CD4-positive, alpha-beta T cell (primary cell): ENCODE results near the gene EFCAB8. TPM values are rescaled to one million over a fixed set of nuclear protein-coding genes. Genes with fewer than 3 reads are reported as not detected.

ENCODE experiments used
- ATAC-seq: fragments of 200-7000 bp; cut with Tn5 transposase; one replicate; pipeline ENCODE4 v1.10.0; 2022; ENCODE audit warnings: mild to moderate bottlenecking; ENCODE audit not compliant: poor library complexity
- CTCF ChIA-PET: fragments of 350-600 bp; sonication (Branson Sonifier 250); formaldehyde crosslinking; loops from one replicate; lab custom pipeline; 2021; ENCODE audit warnings: antibody characterized with exemption, inconsistent platforms; lab: Charles Lee
- POLR2A ChIA-PET: fragments of 350-600 bp; sonication (Branson Sonifier 250); formaldehyde crosslinking; loops from one replicate; lab custom pipeline; 2021; ENCODE audit warnings: antibody characterized with exemption, inconsistent platforms; lab: Charles Lee
- DNase-seq, 14 experiments: peaks; one replicate each; pipeline ENCODE4 v3.0.0-alpha.2; 2013 to 2020; ENCODE audit warnings: mixed read lengths in 2 of 14
- H3K27ac ChIP-seq, 2 donors: one replicate each; pipeline versions ENCODE4 v1.5.1 to v1.7.0; 2013; ENCODE audit warnings: low read length in 2 of 2, low read depth in 1 of 2, mild to moderate bottlenecking in 1 of 2
- H3K27me3 ChIP-seq, 2 experiments: 1 replicate in 1 of 2; 2 replicates in 1 of 2; pipeline versions ENCODE4 v1.6.1 to v1.7.0; 2013; ENCODE audit warnings: low read length in 2 of 2, control low read depth in 1 of 2, mild to moderate bottlenecking in 1 of 2, moderate library complexity in 1 of 2; ENCODE audit not compliant: insufficient read depth in 2 of 2, control insufficient read depth in 1 of 2
- H3K36me3 ChIP-seq: one replicate; pipeline ENCODE4 v1.6.1; 2013; ENCODE audit warnings: low read length, control low read depth; ENCODE audit not compliant: insufficient read depth
- H3K4me1 ChIP-seq: one replicate; pipeline ENCODE4 v1.6.1; 2013; ENCODE audit warnings: low read length, control low read depth; ENCODE audit not compliant: insufficient read depth
- H3K4me3 ChIP-seq: one replicate; pipeline ENCODE4 v1.5.1; 2013; ENCODE audit warnings: mild to moderate bottlenecking, low read length, moderate library complexity
- H3K9me3 ChIP-seq, 2 experiments: 1 replicate in 1 of 2; 2 replicates in 1 of 2; pipeline versions ENCODE4 v1.6.1 to v1.7.0; 2013; ENCODE audit warnings: low read length in 2 of 2, mild to moderate bottlenecking in 2 of 2, control low read depth in 1 of 2, moderate library complexity in 1 of 2; ENCODE audit not compliant: control insufficient read depth in 1 of 2, insufficient read depth in 1 of 2
- H3K27ac Mint-ChIP-seq: one replicate; pipeline ENCODE4 v1.8.0; 2020; ENCODE audit warnings: mixed read lengths
- H3K27me3 Mint-ChIP-seq: one replicate; pipeline ENCODE4 v1.8.0; 2021; ENCODE audit warnings: mixed read lengths
- H3K36me3 Mint-ChIP-seq: one replicate; pipeline ENCODE4 v1.8.0; 2021; ENCODE audit warnings: low read depth, mixed read lengths
- H3K4me1 Mint-ChIP-seq: one replicate; pipeline ENCODE4 v1.8.0; 2021; ENCODE audit warnings: low read depth, mixed read lengths
- H3K4me3 Mint-ChIP-seq: one replicate; pipeline ENCODE4 v1.8.0; 2020; ENCODE audit warnings: mild to moderate bottlenecking, mixed read lengths
- H3K9me3 Mint-ChIP-seq: one replicate; pipeline ENCODE4 v1.8.0; 2020; ENCODE audit warnings: mixed read lengths
- CTCF ChIP-seq: fragments of 200-600 bp; IDR thresholded peaks from one replicate; pipeline ENCODE4 v1.8.0; 2022; ENCODE audit warnings: antibody characterized with exemption, mild to moderate bottlenecking
- intact Hi-C, 2 experiments: fragments of 100-400 bp; cut with DNase I in 1 of 2; cut with micrococcal nuclease in 1 of 2; formaldehyde crosslinking; loops; one replicate each; pipeline versions ENCODE4 v1.15.1 to v1.9.0; 2023 to 2025; cut with DNase I, micrococcal nuclease
- total RNA-seq, 174 experiments: library from RNA in 2 of 174; stranded (reverse) in 2 of 174; gene quantifications; one replicate each; pipeline ENCODE4 v1.2.3 and lab custom pipeline; 2021 to 2026

EFCAB8 gene
- total RNA-seq, 2 experiments from 2014 or later = 0.81 to 2.5 TPM

GRCh38 chr20:32975698-32976674 is 117.3 kb downstream of the EFCAB8 start:
- Histone ChIP-seq H3K36me3 (no peaks in the 10 kb centered on the region), H3K4me1 (peaks cover 81% of the 10 kb centered on the region), H3K9me3 (peaks cover 16 to 32% of the 10 kb centered on the region in 2 experiments), H3K27me3 (no peaks in the 10 kb centered on the region), H3K4me3 (no peak overlapping the region), H3K27ac (peak overlapping the region in 1 of 2 donors; percentile 58)
- no peak for TF ChIP-seq CTCF
- POLR2A ChIA-PET = interaction anchor here (1.5 to 2.8 kb wide), 2 partner anchors 9 to 10 kb away, joined by 3 to 6 read pairs; no protein-coding TSS in a partner anchor
- H3K27ac Mint-ChIP-seq = no peak overlapping the region
- peaks cover 3% of the 10 kb centered on the region for H3K9me3 Mint-ChIP-seq
- H3K4me1 Mint-ChIP-seq = peaks cover 16% of the 10 kb centered on the region
- intact Hi-C loops = no loop called here
- no peak overlapping the region for H3K4me3 Mint-ChIP-seq
- ATAC-seq (no peak), DNase-seq (no peak)
- H3K27me3 Mint-ChIP-seq = no peaks in the 10 kb centered on the region
- CTCF ChIA-PET = no interaction called here
- peaks cover 5% of the 10 kb centered on the region for H3K36me3 Mint-ChIP-seq

- Mint-ChIP-seq H3K4me3 (peak overlapping the region; percentile 45), H3K9me3 (peaks cover 3% of the 10 kb centered on the region), H3K27ac (no peak overlapping the region), H3K36me3 (peaks cover 5% of the 10 kb centered on the region), H3K4me1 (peaks cover 21% of the 10 kb centered on the region), H3K27me3 (no peaks in the 10 kb centered on the region)
- H3K27ac ChIP-seq = peak overlapping the region in 1 of 2 donors; percentile 58
- CTCF ChIA-PET = no interaction called here
- intact Hi-C loops = no loop called here
- no peak for TF ChIP-seq CTCF
- H3K9me3 ChIP-seq = peaks cover 16 to 34% of the 10 kb centered on the region in 2 experiments
- no peak for ATAC-seq
- no peak overlapping the region for H3K4me3 ChIP-seq
- peaks cover 73% of the 10 kb centered on the region for H3K4me1 ChIP-seq
- POLR2A ChIA-PET = interaction anchor here (1.5 to 2.8 kb wide), 2 partner anchors 10 to 11 kb away, joined by 3 to 6 read pairs; no protein-coding TSS in a partner anchor
- no peaks in the 10 kb centered on the region for H3K27me3 ChIP-seq
- DNase-seq = peak in 5 of 14 experiments; percentile 29 to 65 (median 46)
- H3K36me3 ChIP-seq = no peaks in the 10 kb centered on the region
These were observed 118.0 kb downstream of the EFCAB8 start for GRCh38 chr20:32976746-32977145.

GRCh38 chr20:32977281-32978008 is 118.7 kb downstream of the EFCAB8 start:
- Mint-ChIP-seq H3K4me3 (no peak overlapping the region), H3K36me3 (peaks cover 5% of the 10 kb centered on the region), H3K27ac (no peak overlapping the region), H3K9me3 (peaks cover 3% of the 10 kb centered on the region), H3K27me3 (no peaks in the 10 kb centered on the region), H3K4me1 (peaks cover 27% of the 10 kb centered on the region)
- Histone ChIP-seq H3K9me3 (peaks cover 16 to 34% of the 10 kb centered on the region in 2 experiments), H3K27ac (no peak overlapping the region), H3K27me3 (no peaks in the 10 kb centered on the region), H3K36me3 (no peaks in the 10 kb centered on the region), H3K4me1 (peaks cover 66% of the 10 kb centered on the region), H3K4me3 (no peak overlapping the region)
- CTCF ChIA-PET = interaction anchor here (1.8 kb wide), 1 partner anchor 32 kb away, joined by 5 read pairs; no protein-coding TSS in a partner anchor
- no peak for TF ChIP-seq CTCF
- intact Hi-C loops = no loop called here
- peak in 1 of 14 experiments; percentile 29 for DNase-seq
- ATAC-seq = no peak
- POLR2A ChIA-PET = interaction anchor here (1.5 kb wide), 1 partner anchor 10 kb away, joined by 3 read pairs; no protein-coding TSS in a partner anchor
